Measurements from ENCODE around the gene EIF1AD. TPM values are rescaled to one million over a fixed set of nuclear protein-coding genes. Genes with fewer than 3 reads are reported as not detected.

Gene EIF1AD
- total RNA-seq, 1 donor from 2014 or later: 29.0 TPM

- Histone ChIP-seq H3K9me3 (no peaks in the 10 kb centered on the region), H3K4me1 (no peaks in the 10 kb centered on the region), H3K27me3 (ENCODE audit: low read depth) (no peaks in the 10 kb centered on the region), H3K4me3 (no peak overlapping the region), H3K36me3 (peaks cover 15% of the 10 kb centered on the region), H3K27ac (no peak overlapping the region)
- TF ChIP-seq, protein P1, sequence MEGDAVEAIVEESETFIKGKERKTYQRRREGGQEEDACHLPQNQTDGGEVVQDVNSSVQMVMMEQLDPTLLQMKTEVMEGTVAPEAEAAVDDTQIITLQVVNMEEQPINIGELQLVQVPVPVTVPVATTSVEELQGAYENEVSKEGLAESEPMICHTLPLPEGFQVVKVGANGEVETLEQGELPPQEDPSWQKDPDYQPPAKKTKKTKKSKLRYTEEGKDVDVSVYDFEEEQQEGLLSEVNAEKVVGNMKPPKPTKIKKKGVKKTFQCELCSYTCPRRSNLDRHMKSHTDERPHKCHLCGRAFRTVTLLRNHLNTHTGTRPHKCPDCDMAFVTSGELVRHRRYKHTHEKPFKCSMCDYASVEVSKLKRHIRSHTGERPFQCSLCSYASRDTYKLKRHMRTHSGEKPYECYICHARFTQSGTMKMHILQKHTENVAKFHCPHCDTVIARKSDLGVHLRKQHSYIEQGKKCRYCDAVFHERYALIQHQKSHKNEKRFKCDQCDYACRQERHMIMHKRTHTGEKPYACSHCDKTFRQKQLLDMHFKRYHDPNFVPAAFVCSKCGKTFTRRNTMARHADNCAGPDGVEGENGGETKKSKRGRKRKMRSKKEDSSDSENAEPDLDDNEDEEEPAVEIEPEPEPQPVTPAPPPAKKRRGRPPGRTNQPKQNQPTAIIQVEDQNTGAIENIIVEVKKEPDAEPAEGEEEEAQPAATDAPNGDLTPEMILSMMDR (IDR thresholded peaks at IDR 0.05): no peak
- no peak for DNase-seq
- intact Hi-C loops (cut with DNase I): no loop called here
- no peak for ATAC-seq
These were observed 9.9 kb downstream of the EIF1AD start for GRCh38 chr11:65992056-65992455.

- peak; percentile 97 to 98 for ATAC-seq
- H3K27me3 ChIP-seq (ENCODE audit: low read depth): no peaks in the 10 kb centered on the region
- H3K4me1 ChIP-seq: no peaks in the 10 kb centered on the region
- H3K4me3 ChIP-seq: no peak overlapping the region
- H3K27ac ChIP-seq: no peak overlapping the region
- TF ChIP-seq, protein P1 (IDR thresholded peaks at IDR 0.05): peak; percentile 91
- intact Hi-C loops (cut with DNase I): loop anchor here (10.0 kb wide), 1 partner anchor 104 kb away; the partner anchor contains the start of gene FIBP
- DNase-seq: peak; percentile 76
- H3K36me3 ChIP-seq: peaks cover 4% of the 10 kb centered on the region
- H3K9me3 ChIP-seq: no peaks in the 10 kb centered on the region
These were observed 13.0 kb downstream of the EIF1AD start for GRCh38 chr11:65988791-65989592.

- DNase-seq (no peak), ATAC-seq (no peak)
- H3K9me3 ChIP-seq: no peaks in the 10 kb centered on the region
- intact Hi-C loops (cut with DNase I): loop anchor here (10.0 kb wide), 1 partner anchor 103 kb away; the partner anchor contains the start of gene FIBP
- no peak overlapping the region for H3K27ac ChIP-seq
- H3K4me1 ChIP-seq: no peaks in the 10 kb centered on the region
- no peak overlapping the region for H3K4me3 ChIP-seq
- TF ChIP-seq, protein P1 (IDR thresholded peaks at IDR 0.05): no peak
- H3K27me3 ChIP-seq (ENCODE audit: low read depth): no peaks in the 10 kb centered on the region
- peaks cover 4% of the 10 kb centered on the region for H3K36me3 ChIP-seq
These were observed 14.6 kb downstream of the EIF1AD start for GRCh38 chr11:65987336-65987735.

- intact Hi-C loops (cut with DNase I): loop anchor here (10.0 kb wide), 1 partner anchor 99 kb away; the partner anchor contains the start of gene FIBP
- TF ChIP-seq, protein P1 (IDR thresholded peaks at IDR 0.05): no peak
- Histone ChIP-seq H3K9me3 (no peaks in the 10 kb centered on the region), H3K27me3 (ENCODE audit: low read depth) (no peaks in the 10 kb centered on the region), H3K4me3 (no peak overlapping the region), H3K4me1 (no peaks in the 10 kb centered on the region), H3K36me3 (peaks cover 11% of the 10 kb centered on the region), H3K27ac (no peak overlapping the region)
- ATAC-seq: no peak
- DNase-seq: no peak
These were observed 18.4 kb downstream of the EIF1AD start for GRCh38 chr11:65983589-65983987.

GRCh38 chr11:65982824-65983588, 19.0 kb downstream of the EIF1AD start:
- H3K36me3 ChIP-seq: peaks cover 17% of the 10 kb centered on the region
- ATAC-seq: no peak
- DNase-seq: no peak
- intact Hi-C loops (cut with DNase I): loop anchor here (10.0 kb wide), 1 partner anchor 98 kb away; the partner anchor contains the start of gene FIBP
- H3K4me3 ChIP-seq: no peak overlapping the region
- H3K4me1 ChIP-seq: no peaks in the 10 kb centered on the region
- no peaks in the 10 kb centered on the region for H3K9me3 ChIP-seq
- TF ChIP-seq, protein P1 (IDR thresholded peaks at IDR 0.05): no peak
- no peaks in the 10 kb centered on the region for H3K27me3 ChIP-seq (ENCODE audit: low read depth)
- H3K27ac ChIP-seq: no peak overlapping the region

All from lower lobe of right lung (tissue), 2 donors.